RWPE1 (cell line): Measurements from ENCODE around the gene PRKN.

Experiments used
- CTCF ChIA-PET: fragments of 350-600 bp; sonication (Branson Sonifier 250); formaldehyde crosslinking; extraction: SDS; loops from one replicate; lab custom pipeline; 2021; lab: Yijun Ruan, JAX
- POLR2A ChIA-PET: fragments of 400-600 bp; formaldehyde crosslinking; extraction: SDS; loops from one replicate; lab custom pipeline; 2020; ENCODE audit warnings: antibody characterized with exemption; ENCODE audit not compliant: low non-redundant PET; lab: Yijun Ruan, JAX
- DNase-seq: peaks from one replicate; pipeline ENCODE4 v3.0.0; 2012; ENCODE audit warnings: low spot score
- H3K27ac ChIP-seq: fragments of 450-650 bp; 2 replicates; pipeline ENCODE4 v1.5.1; 2017
- TF ChIP-seq, protein P1 (sequence below): fragments of 450-650 bp; conservative IDR thresholded peaks from 2 replicates; pipeline ENCODE4 v1.5.1; 2017; ENCODE audit warnings: low read depth, mild to moderate bottlenecking

Gene PRKN

DNA sequence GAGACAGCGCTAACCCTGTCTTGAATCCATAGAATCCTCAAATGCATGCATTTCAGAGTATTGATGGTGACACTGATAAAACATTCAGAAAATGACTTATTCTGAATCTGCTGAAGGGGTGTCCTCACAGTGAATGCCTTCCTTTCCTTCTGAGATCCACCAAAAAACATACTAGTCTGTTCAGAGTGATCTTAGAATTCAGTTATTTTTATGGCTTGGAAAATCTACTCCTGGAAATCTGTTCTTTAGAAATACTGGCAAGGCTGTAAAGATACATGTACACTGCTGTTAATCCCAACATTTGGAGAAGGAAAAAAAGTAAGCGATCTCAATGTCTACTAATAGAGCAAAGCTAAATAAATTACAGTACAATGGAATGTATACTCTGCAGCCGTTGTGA, 781.1 kb downstream of the PRKN start:
- no peak for DNase-seq
- ChIA-PET CTCF (interaction anchor here (0.6 kb wide), 1 partner anchor 34 kb away, joined by 3 read pairs; no protein-coding TSS in a partner anchor), POLR2A (no interaction called here)
- H3K27ac ChIP-seq, result no peak overlapping the region
- TF ChIP-seq, protein P1, sequence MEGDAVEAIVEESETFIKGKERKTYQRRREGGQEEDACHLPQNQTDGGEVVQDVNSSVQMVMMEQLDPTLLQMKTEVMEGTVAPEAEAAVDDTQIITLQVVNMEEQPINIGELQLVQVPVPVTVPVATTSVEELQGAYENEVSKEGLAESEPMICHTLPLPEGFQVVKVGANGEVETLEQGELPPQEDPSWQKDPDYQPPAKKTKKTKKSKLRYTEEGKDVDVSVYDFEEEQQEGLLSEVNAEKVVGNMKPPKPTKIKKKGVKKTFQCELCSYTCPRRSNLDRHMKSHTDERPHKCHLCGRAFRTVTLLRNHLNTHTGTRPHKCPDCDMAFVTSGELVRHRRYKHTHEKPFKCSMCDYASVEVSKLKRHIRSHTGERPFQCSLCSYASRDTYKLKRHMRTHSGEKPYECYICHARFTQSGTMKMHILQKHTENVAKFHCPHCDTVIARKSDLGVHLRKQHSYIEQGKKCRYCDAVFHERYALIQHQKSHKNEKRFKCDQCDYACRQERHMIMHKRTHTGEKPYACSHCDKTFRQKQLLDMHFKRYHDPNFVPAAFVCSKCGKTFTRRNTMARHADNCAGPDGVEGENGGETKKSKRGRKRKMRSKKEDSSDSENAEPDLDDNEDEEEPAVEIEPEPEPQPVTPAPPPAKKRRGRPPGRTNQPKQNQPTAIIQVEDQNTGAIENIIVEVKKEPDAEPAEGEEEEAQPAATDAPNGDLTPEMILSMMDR, result no peak

DNA sequence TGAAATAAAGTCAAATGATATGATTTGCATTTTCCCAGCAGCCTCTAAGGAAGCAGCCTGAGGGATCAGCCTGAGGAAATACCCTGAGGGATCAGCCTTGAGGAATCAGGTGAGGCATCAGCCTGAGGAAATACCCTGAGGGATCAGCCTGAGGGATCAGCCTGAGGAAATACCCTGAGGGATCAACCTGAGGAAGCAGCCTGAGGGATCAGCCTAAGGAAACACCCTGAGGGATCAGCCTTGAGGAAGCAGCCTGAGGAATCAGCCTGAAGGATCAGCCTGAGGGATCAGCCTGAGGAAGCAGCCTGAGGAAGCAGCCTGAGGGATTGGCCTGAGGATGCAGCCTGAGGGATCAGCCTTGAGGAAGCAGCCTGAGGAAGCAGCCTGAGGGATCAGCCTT, 784.0 kb downstream of the PRKN start:
- ChIA-PET CTCF (no interaction called here), POLR2A (no interaction called here)
- DNase-seq, result no peak
- H3K27ac ChIP-seq, result no peak overlapping the region
- TF ChIP-seq, protein P1, result no peak

DNA sequence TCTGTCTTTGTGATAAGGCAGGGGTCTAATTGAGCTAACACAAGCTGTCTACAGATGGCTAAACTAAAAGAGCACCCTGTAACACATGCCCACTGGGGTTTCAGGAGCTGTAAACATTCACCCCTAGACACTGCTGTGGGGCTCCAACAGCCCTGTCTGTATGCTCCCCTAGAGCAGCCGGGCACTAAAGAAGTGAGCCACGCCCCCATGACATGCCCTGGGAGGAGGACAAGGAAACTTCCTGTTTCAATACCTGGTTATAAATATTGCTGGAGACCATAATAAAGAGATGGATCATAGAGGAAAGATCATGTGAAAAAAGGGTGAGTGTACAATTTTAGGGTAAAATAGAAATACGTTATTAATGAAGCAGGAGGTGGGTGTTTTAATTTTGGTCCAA, 786.0 kb downstream of the PRKN start:
- TF ChIP-seq, protein P1, result no peak
- no peak overlapping the region for H3K27ac ChIP-seq
- CTCF ChIA-PET, result no interaction called here
- POLR2A ChIA-PET, result no interaction called here
- no peak for DNase-seq

DNA sequence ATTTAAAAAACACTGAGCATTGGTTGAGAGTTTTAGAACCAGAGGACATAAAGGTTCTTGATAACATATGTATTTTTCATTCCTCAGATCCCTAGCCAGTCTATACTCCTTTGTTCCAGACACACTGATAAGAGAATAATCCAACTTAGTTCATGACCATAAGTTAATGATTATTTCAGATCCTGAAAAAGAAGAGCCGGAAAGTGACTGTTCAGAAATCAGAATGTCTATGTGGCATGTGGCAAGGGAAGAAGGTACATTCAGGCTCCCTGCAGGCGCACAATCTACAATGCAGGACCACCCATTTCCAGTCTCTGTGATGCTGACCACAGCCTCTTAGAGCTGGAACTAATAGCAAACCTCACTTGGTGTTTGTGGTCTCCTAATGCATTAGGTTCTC, 787.0 kb downstream of the PRKN start:
- POLR2A ChIA-PET, result no interaction called here
- H3K27ac ChIP-seq, result no peak overlapping the region
- DNase-seq, result no peak
- TF ChIP-seq, protein P1, result no peak
- CTCF ChIA-PET, result no interaction called here

DNA sequence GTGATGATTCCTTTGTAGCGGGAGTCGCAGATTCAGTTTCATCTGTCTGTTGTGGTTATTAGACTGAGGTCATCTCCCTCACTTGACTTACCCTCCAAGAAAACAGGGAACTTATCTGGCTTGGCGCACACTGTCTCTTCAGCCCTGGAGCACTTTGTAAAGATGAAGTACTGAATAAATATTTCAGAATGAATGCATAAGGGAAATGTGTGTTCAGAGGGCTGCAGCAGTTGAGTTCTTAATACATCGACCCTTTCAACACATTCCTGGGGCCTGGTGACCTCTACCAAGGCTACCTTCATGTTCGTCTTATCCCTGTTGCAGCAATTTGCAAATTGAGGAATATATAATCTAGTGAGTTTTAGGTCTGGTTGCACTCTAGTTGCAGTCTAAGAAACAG, 801.2 kb downstream of the PRKN start:
- ChIA-PET POLR2A (no interaction called here), CTCF (no interaction called here)
- TF ChIP-seq, protein P1, result no peak
- H3K27ac ChIP-seq, result no peak overlapping the region
- no peak for DNase-seq

DNA sequence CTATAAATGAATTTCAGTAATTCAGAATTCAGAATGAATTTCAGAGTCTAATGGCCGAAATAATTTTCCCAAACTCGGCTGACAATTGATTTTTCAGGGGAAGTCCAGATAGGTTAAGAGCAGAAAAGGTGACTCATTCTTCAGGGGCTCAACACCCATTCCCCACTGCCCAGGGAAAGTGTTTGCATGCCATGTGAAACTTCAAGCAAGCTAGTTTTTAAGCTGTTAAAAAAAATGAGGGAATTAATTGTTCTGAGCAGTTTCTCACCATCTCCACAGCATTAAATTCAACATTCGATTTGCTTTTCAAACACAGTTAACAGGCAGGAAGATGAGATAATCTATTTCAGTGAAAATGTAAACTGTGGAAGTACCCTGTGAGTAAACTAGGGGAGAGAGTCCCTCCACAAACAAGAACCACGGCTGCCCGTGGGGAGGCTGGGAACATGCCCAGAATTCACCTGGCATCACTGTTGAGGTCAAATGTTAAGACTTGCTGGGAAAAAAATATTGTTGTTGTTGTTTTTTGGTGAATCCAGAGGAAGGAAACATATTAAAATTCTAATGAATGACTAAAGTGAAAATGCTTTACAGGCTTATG, 803.0 kb downstream of the PRKN start:
- ChIA-PET CTCF (no interaction called here), POLR2A (no interaction called here)
- no peak for DNase-seq
- H3K27ac ChIP-seq, result no peak overlapping the region
- TF ChIP-seq, protein P1, result no peak
